Neutrophil (primary cell): ENCODE measurements around the gene CHST11.

Experiments
- H3K27ac ChIP-seq: fragments of 200-600 bp; sonication (generic); 2 replicates; pipeline ENCODE4 v1.5.1; 2016; ENCODE audit warnings: mild to moderate bottlenecking, moderate library complexity
- H3K27me3 ChIP-seq: fragments of 200-600 bp; sonication (generic); 2 replicates; pipeline ENCODE4 v1.6.0; 2016; ENCODE audit warnings: mild to moderate bottlenecking
- H3K36me3 ChIP-seq: fragments of 200-600 bp; sonication (generic); 2 replicates; pipeline ENCODE4 v1.5.1; 2017
- H3K4me1 ChIP-seq, 2 experiments: fragments of 200-600 bp in 1 of 2; sonication (generic) in 1 of 2; 1 replicate in 1 of 2; 2 replicates in 1 of 2; pipeline versions ENCODE4 v1.5.1 to v1.6.1; 2013 to 2016; ENCODE audit warnings: low read depth in 1 of 2, low read length in 1 of 2, mild to moderate bottlenecking in 1 of 2, moderate library complexity in 1 of 2; ENCODE audit not compliant: control insufficient read depth in 1 of 2, insufficient read depth in 1 of 2
- H3K4me3 ChIP-seq, 2 experiments: fragments of 200-600 bp in 1 of 2; sonication (generic) in 1 of 2; 1 replicate in 1 of 2; 2 replicates in 1 of 2; pipeline ENCODE4 v1.5.1; 2013 to 2016; ENCODE audit warnings: low read depth in 1 of 2, low read length in 1 of 2, mild to moderate bottlenecking in 1 of 2, moderate library complexity in 1 of 2
- H3K9me3 ChIP-seq: fragments of 200-600 bp; sonication (generic); 2 replicates; pipeline ENCODE4 v1.5.1; 2016
- TF ChIP-seq, protein P1 (sequence below): fragments of 200-600 bp; sonication (generic); IDR thresholded peaks from 2 replicates; pipeline ENCODE4 v1.5.1; 2016; ENCODE audit warnings: antibody characterized with exemption

Gene CHST11

GRCh38 chr12:104455578-104456416 is 951 bp upstream of the CHST11 start:
- Histone ChIP-seq H3K27me3 (peaks cover 16% of the 10 kb centered on the region), H3K27ac (peak overlapping the region; percentile 86), H3K36me3 (no peaks in the 10 kb centered on the region), H3K4me1 (peaks cover 25 to 34% of the 10 kb centered on the region in 2 experiments), H3K9me3 (peaks cover 3% of the 10 kb centered on the region), H3K4me3 (peak overlapping the region; percentile 92 to 97)
- TF ChIP-seq, protein P1, sequence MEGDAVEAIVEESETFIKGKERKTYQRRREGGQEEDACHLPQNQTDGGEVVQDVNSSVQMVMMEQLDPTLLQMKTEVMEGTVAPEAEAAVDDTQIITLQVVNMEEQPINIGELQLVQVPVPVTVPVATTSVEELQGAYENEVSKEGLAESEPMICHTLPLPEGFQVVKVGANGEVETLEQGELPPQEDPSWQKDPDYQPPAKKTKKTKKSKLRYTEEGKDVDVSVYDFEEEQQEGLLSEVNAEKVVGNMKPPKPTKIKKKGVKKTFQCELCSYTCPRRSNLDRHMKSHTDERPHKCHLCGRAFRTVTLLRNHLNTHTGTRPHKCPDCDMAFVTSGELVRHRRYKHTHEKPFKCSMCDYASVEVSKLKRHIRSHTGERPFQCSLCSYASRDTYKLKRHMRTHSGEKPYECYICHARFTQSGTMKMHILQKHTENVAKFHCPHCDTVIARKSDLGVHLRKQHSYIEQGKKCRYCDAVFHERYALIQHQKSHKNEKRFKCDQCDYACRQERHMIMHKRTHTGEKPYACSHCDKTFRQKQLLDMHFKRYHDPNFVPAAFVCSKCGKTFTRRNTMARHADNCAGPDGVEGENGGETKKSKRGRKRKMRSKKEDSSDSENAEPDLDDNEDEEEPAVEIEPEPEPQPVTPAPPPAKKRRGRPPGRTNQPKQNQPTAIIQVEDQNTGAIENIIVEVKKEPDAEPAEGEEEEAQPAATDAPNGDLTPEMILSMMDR = no peak

DNA sequence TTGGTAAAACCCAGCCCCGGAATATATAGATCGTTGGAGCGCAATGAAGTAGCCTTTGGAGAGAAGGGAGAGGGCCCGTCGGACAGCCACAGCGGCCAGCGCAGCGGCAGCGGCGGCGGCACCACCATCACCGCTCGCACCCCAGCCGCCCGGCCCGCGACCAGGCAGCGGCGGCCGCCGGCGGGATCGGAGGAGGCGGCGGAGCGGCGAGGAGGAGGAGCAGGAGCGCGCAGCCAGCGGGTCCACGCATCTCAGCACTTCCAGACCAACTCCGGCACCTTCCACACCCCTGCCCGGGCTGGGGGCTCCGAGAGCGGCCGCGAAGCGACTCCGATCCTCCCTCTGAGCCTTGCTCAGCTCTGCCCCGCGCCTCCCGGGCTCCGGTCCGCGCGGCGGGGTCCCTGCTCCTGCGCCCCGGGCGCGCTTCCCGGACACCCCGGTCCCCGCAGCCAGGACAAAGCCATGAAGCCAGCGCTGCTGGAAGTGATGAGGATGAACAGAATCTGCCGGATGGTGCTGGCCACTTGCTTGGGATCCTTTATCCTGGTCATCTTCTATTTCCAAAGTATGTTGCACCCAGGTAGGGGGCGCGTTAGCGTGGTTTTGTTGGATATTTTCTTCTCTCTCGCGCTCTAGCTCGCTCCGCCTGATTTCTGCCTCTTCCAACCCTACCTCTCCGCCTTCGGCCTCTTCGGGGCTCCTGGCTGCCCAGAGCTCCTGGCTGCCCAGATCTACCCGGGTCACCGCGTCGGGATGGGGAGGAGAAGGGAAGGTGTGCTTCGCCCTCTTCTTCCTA is 400 bp downstream of the CHST11 start:
- Histone ChIP-seq H3K36me3 (no peaks in the 10 kb centered on the region), H3K4me1 (peaks cover 39 to 48% of the 10 kb centered on the region in 2 experiments)
- TF ChIP-seq, protein P1 = no peak

DNA sequence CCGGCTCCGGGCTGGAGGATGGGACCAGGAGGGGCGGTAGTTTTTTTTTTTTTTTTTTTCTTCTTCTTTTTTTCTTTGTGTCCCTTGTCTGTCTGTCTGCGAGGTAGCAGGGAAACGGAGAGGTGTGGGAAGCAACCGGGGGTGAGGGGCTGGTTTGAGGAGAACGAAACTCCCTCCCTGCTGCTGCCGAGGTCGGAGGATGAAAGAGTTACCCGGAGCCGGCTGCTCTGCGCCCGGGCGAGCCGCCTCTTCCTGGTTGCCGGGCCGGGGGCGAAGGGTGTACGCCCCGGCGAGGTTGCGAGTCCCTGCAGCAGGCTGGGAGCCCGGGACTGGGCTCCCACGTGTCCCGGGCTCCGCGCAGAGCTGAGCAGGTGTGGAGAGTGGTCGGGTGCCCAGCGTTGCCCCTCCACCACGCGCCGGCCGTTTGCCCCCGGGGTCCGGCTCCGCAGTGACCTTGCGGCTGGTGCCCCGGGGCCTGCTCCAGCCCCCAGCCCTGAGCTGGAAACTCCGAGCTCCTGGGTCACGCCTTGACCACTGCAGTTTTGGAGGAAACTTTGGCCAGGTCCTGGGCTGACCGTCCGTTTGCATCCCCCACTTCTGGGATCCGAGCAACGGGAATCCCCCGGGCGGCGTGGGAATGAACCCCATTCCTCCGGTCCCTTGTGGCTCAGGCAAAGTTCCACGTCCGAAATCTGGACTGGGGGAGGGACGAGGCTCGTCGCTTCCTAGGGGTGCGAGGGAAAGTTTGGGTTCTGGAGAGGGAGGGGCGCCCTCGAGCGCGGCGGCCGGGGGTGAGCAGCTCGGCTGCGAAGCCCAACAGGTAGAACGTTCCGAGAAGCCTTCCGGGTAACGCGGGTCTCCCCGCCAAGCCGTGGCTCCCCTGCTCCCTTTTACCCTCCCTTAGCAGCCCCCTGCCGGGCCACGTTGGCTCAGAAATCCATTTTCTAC is 1.3 kb downstream of the CHST11 start:
- TF ChIP-seq, protein P1 = no peak
- Histone ChIP-seq H3K4me1 (peaks cover 47 to 56% of the 10 kb centered on the region in 2 experiments), H3K27me3 (peaks cover 16% of the 10 kb centered on the region), H3K27ac (peak overlapping the region; percentile 86), H3K4me3 (peak overlapping the region; percentile 92 to 97), H3K9me3 (no peaks in the 10 kb centered on the region), H3K36me3 (no peaks in the 10 kb centered on the region)

More for the DNA sequence above, 400 bp downstream of the CHST11 start:
- Histone ChIP-seq H3K27me3 (peaks cover 16% of the 10 kb centered on the region), H3K4me3 (peak overlapping the region; percentile 92 to 97), H3K27ac (peak overlapping the region; percentile 86), H3K9me3 (no peaks in the 10 kb centered on the region)

DNA sequence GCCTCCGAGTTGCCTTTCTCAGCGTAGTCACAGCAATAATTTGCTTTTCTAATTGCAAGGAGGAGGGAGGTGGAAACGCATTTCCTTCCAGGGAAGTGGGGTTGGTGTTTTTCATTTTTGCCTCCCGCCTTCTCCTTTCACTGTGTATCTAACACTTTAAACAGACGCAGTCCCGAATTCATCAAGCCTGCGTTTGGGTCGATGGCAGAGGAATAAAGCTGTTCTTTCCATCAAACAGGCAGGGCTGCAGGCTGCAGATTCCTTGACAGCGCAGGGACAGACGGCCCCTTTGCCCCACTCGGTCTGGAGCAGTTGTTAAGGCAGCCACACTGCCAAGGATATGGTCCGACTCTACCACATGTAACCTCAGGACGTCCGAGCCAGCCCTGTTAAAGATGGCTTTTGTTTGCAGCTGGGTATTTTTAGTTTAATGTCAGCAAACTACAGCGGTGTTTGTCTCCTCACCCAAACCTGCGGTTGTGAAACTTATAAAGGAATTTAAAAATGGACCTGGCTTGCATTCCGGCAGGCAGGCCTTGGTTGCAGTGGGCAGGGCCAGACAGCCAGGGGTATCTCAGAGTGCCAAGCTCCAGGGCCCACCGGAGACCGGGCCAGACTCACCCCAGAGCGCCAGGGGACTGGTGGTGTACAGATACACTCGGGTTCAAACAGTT is 2.1 kb downstream of the CHST11 start:
- H3K27me3 ChIP-seq = peaks cover 16% of the 10 kb centered on the region
- peaks cover 55 to 64% of the 10 kb centered on the region in 2 experiments for H3K4me1 ChIP-seq
- peak overlapping the region; percentile 86 for H3K27ac ChIP-seq
- H3K36me3 ChIP-seq = no peaks in the 10 kb centered on the region
- H3K4me3 ChIP-seq = peak overlapping the region; percentile 92 to 97
- TF ChIP-seq, protein P1 = no peak
- no peaks in the 10 kb centered on the region for H3K9me3 ChIP-seq
